RWPE2 (cell line): ENCODE measurements around the gene C9orf57.

Experiments
- ATAC-seq: fragments of 200-7000 bp; cut with Tn5 transposase; 3 replicates; pipeline ENCODE4 v1.9.1; 2021; ENCODE audit warnings: low read depth
- DNase-seq: peaks from one replicate; pipeline ENCODE4 v3.0.0-alpha.2; 2020; ENCODE audit warnings: low spot score
- H3K27ac ChIP-seq: fragments of 450-650 bp; 2 replicates; pipeline ENCODE4 v1.5.1; 2017; ENCODE audit warnings: mild to moderate bottlenecking; ENCODE audit not compliant: poor library complexity, severe bottlenecking
- H3K27me3 ChIP-seq: fragments of 250-450 bp; sonication (Bioruptor Pico); 2 replicates; pipeline ENCODE4 v1.5.1; 2021; ENCODE audit warnings: mild to moderate bottlenecking, moderate library complexity; ENCODE audit not compliant: insufficient read depth, poor library complexity, severe bottlenecking
- H3K36me3 ChIP-seq: fragments of 250-450 bp; sonication (Bioruptor Pico); 2 replicates; pipeline ENCODE4 v1.5.1; 2020; ENCODE audit warnings: low read depth, mild to moderate bottlenecking, moderate library complexity
- H3K4me1 ChIP-seq: fragments of 250-450 bp; sonication (Bioruptor Pico); 2 replicates; pipeline ENCODE4 v1.5.1; 2021; ENCODE audit warnings: mild to moderate bottlenecking, moderate library complexity; ENCODE audit not compliant: insufficient read depth, poor library complexity, severe bottlenecking
- H3K4me3 ChIP-seq: fragments of 250-450 bp; sonication (Bioruptor Pico); 2 replicates; pipeline ENCODE4 v1.5.1; 2021; ENCODE audit warnings: mild to moderate bottlenecking, moderate library complexity; ENCODE audit not compliant: severe bottlenecking
- H3K9me3 ChIP-seq: fragments of 250-450 bp; sonication (Bioruptor Pico); 2 replicates; pipeline ENCODE4 v1.5.1; 2021; ENCODE audit warnings: mild to moderate bottlenecking, moderate library complexity; ENCODE audit not compliant: severe bottlenecking
- TF ChIP-seq, protein P1 (sequence below): fragments of 450-650 bp; IDR thresholded peaks from one replicate; pipeline ENCODE4 v1.5.1; 2017; ENCODE audit warnings: mild to moderate bottlenecking, moderate library complexity; ENCODE audit not compliant: poor library complexity, severe bottlenecking

C9orf57 gene

DNA sequence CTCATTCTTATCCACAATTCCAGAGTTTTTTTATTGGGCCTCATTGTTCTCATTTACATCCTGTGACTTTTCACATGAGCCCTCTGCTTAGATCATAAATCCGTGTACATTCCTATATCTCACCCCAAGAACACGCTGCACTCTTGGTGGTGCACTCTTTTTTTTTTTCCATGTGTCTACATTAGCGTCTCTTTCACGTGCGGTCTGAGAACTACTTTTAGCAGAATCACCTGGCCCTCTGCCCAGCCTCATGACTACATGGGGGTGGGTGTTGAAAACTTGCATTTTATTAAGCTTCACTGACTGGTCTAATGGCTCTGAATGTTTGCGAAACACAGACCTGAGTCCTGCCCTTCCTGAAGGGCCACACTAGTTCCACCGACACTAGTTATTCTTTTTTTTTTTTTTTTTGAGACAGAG, 18.6 kb downstream of the C9orf57 start:
- Histone ChIP-seq H3K4me3 (no peak overlapping the region), H3K27ac (peak overlapping the region; percentile 68), H3K9me3 (no peaks in the 10 kb centered on the region), H3K27me3 (no peaks in the 10 kb centered on the region), H3K36me3 (no peaks in the 10 kb centered on the region), H3K4me1 (peaks cover 10% of the 10 kb centered on the region)
- peak; percentile 82 for DNase-seq
- peak; percentile 75 for ATAC-seq
- TF ChIP-seq, protein P1, sequence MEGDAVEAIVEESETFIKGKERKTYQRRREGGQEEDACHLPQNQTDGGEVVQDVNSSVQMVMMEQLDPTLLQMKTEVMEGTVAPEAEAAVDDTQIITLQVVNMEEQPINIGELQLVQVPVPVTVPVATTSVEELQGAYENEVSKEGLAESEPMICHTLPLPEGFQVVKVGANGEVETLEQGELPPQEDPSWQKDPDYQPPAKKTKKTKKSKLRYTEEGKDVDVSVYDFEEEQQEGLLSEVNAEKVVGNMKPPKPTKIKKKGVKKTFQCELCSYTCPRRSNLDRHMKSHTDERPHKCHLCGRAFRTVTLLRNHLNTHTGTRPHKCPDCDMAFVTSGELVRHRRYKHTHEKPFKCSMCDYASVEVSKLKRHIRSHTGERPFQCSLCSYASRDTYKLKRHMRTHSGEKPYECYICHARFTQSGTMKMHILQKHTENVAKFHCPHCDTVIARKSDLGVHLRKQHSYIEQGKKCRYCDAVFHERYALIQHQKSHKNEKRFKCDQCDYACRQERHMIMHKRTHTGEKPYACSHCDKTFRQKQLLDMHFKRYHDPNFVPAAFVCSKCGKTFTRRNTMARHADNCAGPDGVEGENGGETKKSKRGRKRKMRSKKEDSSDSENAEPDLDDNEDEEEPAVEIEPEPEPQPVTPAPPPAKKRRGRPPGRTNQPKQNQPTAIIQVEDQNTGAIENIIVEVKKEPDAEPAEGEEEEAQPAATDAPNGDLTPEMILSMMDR: no peak

DNA sequence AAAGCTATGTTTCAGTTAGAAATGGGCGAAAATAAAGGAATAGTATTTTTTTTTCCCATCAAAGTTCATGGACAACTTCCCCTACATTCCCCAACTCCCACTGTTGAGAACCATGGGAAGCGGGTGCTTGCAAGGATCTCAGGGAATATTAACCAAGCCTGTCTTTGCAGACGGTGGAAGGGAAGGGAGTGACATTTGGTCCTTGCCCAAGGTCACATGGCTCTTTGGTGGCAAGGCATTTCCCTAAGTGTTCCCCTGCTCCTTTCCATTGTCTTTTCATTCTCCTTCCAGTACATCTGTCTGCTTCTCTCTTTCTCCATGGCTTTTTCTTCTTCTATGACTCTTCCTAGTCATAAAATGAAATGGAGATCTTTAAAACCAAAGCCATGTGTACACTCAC, 19.0 kb downstream of the C9orf57 start:
- peak overlapping the region; percentile 68 for H3K27ac ChIP-seq
- H3K4me3 ChIP-seq: no peak overlapping the region
- no peak for DNase-seq
- TF ChIP-seq, protein P1: no peak
- H3K27me3 ChIP-seq: no peaks in the 10 kb centered on the region
- no peaks in the 10 kb centered on the region for H3K9me3 ChIP-seq
- H3K4me1 ChIP-seq: peaks cover 10% of the 10 kb centered on the region
- H3K36me3 ChIP-seq: no peaks in the 10 kb centered on the region
- no peak for ATAC-seq

DNA sequence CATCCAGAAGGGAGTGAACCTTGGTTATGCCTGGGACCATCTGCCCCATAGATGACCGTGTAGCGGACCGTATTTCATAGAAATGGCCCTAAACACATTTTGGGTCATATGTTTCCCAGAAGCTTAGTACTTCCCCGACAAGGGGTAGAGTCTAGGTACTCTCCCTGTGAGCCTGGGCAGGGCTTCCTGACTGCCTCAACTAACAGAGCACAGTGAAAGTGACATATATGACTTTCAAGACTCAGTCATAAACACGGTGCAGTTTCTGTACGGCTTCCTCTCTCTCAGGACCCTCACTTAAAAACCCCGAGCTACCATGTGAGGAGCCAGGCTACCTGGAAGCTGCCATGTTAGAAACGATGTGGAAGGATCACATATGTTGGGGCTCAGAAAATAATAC, 20.9 kb downstream of the C9orf57 start:
- Histone ChIP-seq H3K27me3 (no peaks in the 10 kb centered on the region), H3K4me1 (peaks cover 10% of the 10 kb centered on the region), H3K9me3 (no peaks in the 10 kb centered on the region), H3K36me3 (no peaks in the 10 kb centered on the region), H3K4me3 (no peak overlapping the region), H3K27ac (no peak overlapping the region)
- TF ChIP-seq, protein P1: no peak
- ATAC-seq: no peak
- DNase-seq: no peak

DNA sequence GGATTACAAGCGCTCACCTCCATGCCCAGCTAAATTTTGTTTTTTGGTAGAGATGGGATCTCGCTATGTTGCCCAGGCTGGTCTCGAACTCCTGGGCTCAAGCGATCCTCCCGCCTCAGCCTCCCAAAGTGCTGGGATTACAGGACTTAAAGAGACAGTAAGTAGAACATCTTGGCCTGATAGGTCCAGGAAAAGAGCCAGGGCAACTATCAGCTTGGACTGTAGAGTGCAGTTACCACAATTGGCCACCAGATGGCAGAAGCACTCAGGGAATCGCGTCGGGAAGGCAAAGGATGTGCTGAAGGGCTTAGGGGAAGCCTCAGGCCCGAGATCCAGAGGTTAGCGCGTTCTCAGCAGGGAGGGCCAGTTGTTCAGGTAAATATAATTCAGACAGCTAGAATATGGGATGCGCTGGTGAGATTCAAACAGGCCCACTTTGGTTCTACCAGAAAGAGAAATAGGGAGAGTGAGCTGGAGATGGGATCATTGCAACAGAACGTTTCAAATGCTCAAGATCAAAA, 21.5 kb downstream of the C9orf57 start:
- H3K4me3 ChIP-seq: no peak overlapping the region
- no peaks in the 10 kb centered on the region for H3K9me3 ChIP-seq
- H3K36me3 ChIP-seq: no peaks in the 10 kb centered on the region
- H3K27ac ChIP-seq: no peak overlapping the region
- TF ChIP-seq, protein P1: peak; percentile 94
- H3K4me1 ChIP-seq: peaks cover 10% of the 10 kb centered on the region
- DNase-seq (no peak), ATAC-seq (peak; percentile 71)
- H3K27me3 ChIP-seq: no peaks in the 10 kb centered on the region

DNA sequence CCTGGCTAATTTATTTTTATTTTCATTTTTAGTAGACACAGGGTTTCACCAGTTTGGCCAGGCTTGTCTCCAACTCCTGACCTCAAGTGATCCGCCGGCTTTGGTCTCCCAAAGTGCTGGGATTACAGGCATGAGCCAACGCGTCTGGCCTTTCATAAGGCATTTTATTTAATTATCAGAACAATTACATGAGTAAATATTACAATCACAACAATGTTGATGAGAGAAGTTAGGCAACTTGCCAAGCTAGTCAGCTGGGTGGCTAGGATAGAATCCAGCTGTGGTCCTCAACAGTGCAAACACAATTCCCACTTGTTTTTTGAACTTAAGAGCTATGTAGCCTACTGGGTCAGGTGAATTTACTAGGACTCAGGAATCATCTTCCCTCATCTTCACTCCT, 22.0 kb downstream of the C9orf57 start:
- TF ChIP-seq, protein P1: no peak

More for the DNA sequence above, 22.0 kb downstream of the C9orf57 start:
- DNase-seq: no peak
- Histone ChIP-seq H3K27me3 (no peaks in the 10 kb centered on the region), H3K9me3 (no peaks in the 10 kb centered on the region), H3K27ac (no peak overlapping the region), H3K4me3 (no peak overlapping the region), H3K36me3 (no peaks in the 10 kb centered on the region), H3K4me1 (peaks cover 10% of the 10 kb centered on the region)
- ATAC-seq: no peak
